ENCODE data around the gene RSPO3.

- TF ChIP-seq POLR2AphosphoS5 (IDR thresholded peaks at IDR 0.05; ENCODE audit: low read depth, low read length) (no peak), POLR2A (IDR thresholded peaks at IDR 0.05; ENCODE audit: low read depth, low read length) (no peak), TAF1 (IDR thresholded peaks at IDR 0.05; ENCODE audit: borderline replicate concordance, low read depth, low read length) (no peak)
These were observed 81.0 kb downstream of the RSPO3 start for GRCh38 chr6:127199470-127199869.
